GM21447 (cell line): ENCODE results near the gene MTCH1.

Source experiments
- ATAC-seq: cut with Tn5 transposase; IDR thresholded peaks from one replicate; pipeline ENCODE4 v1.9.1; 2021; ENCODE audit not compliant: unreplicated experiment

MTCH1 gene

GRCh38 chr6:36985808-36986703 lies at the start of gene MTCH1:
Gene MTCH1, minus strand, starts transcription at chr6:36986196. Its CDS starts 23 bp downstream, at chr6:36986173.
- peak; percentile 70 for ATAC-seq

GRCh38 chr6:37033819-37034795 lies 48.1 kb upstream of the MTCH1 start:
- ATAC-seq: no peak

GRCh38 chr6:37033255-37033654 lies 47.3 kb upstream of the MTCH1 start:
- no peak for ATAC-seq

- no peak for ATAC-seq
These were observed 46.2 kb upstream of the MTCH1 start for GRCh38 chr6:37032239-37032638.

- ATAC-seq: no peak
These were observed 44.6 kb upstream of the MTCH1 start for GRCh38 chr6:37030599-37030998.

DNA sequence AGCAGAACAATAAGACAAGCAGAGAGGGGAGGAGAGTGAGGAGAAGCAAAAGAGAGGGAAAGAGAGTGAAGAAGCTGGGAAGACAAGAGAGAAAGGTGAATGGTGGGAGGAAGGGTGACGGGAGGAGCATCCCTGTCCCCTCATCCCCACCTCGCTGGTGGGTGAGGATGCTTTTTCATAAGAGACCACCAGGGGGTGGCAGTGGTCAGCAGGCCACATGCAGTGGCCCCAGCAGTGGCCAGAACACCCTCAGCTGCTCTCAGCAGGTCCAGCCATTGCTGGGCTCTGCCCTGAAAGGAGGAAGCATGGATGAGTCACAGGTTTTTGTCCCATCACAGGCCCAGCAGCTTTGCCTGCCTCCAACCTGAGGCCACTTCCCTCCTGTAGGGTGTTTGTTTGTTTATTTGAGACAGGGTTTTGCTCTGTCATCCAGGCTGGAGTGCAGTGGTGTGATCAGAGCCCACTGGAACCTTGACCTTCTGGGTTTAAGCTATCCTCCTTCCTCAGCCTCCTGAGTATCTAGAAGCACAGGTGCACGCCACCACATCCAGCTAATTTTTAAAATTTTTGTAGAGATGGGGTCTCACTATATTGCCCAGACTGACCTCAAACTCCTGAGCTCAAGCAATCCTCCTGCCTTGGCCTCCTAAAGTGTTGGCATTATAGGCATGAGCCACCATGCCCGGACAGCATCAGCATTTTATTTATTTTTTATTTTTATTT lies 43.4 kb upstream of the MTCH1 start:
- no peak for ATAC-seq

- ATAC-seq: no peak
These were observed 41.9 kb upstream of the MTCH1 start for GRCh38 chr6:37027811-37028469.

- ATAC-seq: no peak
These were observed 41.2 kb upstream of the MTCH1 start for GRCh38 chr6:37027036-37027720.

GRCh38 chr6:37025621-37026466 lies 39.8 kb upstream of the MTCH1 start:
- ATAC-seq: no peak

GRCh38 chr6:37024656-37025337 lies 38.8 kb upstream of the MTCH1 start:
- ATAC-seq: no peak

DNA sequence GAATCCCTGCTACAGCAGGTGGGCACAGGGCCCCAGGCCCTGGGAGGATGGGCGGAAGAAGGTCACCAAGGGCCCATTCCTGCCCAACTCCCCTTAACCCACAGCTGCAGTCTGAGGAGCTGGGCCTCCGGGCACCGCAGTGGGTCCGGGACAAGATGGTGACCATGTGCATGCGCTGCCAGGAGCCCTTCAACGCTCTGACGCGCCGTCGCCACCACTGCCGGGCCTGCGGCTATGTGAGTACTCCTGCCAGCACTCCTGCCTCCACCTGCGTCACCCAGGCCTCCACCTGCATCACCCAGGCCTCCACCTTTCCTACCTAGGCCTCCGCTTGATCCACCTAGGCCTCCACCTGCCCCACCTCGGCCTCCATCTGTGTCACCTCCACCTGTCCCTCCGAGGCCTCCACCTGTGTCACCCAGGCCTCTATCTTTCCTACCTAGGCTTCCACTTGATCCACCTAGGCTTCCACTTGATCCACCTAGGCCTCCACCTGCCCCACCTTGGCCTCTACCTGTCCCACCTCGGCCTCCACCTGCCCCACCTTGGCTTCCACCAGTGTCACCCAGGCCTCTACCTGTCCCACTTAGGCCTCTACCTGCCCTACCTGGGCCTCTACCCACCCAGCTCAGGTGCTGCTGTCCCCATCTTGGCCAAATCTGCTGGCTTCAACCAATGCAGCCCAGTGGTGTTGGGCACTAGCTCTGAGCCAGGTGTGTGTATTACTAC lies 36.3 kb upstream of the MTCH1 start:
- ATAC-seq: no peak

- no peak for ATAC-seq
These were observed 35.5 kb upstream of the MTCH1 start for GRCh38 chr6:37021356-37022129.

- no peak for ATAC-seq
These were observed 34.8 kb upstream of the MTCH1 start for GRCh38 chr6:37020812-37021211.

DNA sequence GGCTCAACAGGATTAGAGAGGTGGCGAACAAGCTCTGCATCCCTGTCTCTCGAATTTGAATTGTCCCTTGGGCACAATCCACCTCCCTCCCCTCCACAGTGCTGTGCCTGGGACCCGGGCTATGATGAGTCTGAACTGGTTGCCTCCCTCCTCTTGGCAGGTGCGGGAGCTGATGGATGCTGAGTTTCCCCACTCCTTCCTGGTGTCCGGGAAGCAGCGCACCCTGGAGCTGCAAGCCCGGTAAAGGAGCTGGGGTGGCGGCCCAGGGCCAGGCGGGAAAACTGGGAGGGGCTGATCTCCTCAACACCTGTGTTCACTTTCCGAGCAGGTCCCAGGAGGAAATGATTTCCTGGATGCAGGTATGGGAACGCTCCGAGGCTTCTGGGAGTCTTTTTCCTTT lies 34.4 kb upstream of the MTCH1 start:
- ATAC-seq: no peak

GRCh38 chr6:37019065-37019450 lies 33.1 kb upstream of the MTCH1 start:
- ATAC-seq: no peak

DNA sequence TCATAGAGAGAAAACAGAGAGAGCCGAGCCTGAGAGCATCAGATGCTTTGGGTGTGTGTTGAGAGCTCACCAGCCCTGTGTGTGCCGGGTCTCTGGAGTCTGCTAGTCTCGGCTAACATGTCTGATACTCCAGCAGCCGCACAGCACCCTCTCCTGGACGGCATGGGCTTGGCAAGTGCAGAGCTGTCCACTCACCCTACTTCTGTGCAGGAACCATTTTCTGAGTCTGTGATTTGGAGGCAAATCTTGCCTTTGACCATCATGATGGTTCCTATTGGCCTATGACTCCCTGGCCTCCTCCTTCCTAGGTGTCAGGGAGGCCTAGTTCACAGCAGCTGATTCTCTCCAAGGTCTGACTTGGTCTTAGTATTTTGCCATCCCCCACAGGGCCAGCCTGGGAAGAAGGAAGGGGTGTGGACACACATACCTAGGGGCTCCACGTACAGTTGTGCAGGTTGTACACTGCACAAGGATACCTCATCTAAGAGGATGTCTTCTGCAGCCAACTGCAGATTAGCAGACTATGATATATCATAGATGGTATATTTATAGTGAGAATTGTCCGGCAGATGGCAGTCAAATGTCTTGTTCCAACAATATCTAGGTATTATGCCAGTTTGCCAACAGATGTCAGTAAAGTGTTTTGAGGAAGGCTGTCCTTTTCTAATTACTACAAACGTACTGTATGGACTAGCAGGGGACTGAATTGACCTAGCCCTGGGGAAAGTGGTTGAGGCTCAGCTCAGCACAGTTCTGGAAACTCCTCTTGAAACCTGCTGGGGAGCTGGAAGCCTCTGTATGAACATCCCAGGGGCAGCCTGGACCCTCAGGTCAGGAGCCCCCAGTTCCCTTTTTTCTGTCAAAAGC lies 32.4 kb upstream of the MTCH1 start:
- ATAC-seq: peak; percentile 92
